ENCODE results near the gene DNAJC17. TPM values are rescaled to one million over a fixed set of nuclear protein-coding genes. Genes with fewer than 3 reads are reported as not detected.

Gene DNAJC17
- total and polyA plus RNA-seq, 2 of the 13 experiments (the other 11 are each of a cell fraction or from before 2014, with no cell fraction given), result 22.2 to 26.5 TPM

GRCh38 chr15:40807888-40808461 lies 702 bp upstream of the DNAJC17 start:
- Histone ChIP-seq H3K9ac (ENCODE audit: insufficient read depth, low read depth, low read length) (peak overlapping the region; percentile 81), H3K4me1 (ENCODE audit: insufficient read depth, low read length) (peaks cover 36% of the 10 kb centered on the region), H3K79me2 (ENCODE audit: insufficient read depth, low read length) (peaks cover 20% of the 10 kb centered on the region), H3K4me2 (ENCODE audit: low read depth, low read length) (peak overlapping the region; percentile 97), H2AFZ (ENCODE audit: low read length) (no peak overlapping the region), H3K27me3 (ENCODE audit: control insufficient read depth in 1 of 2, insufficient read depth in 2 of 2, low read length in 2 of 2) (no peaks in the 10 kb centered on the region; a peak in 1 of 5 replicates), H4K20me1 (ENCODE audit: insufficient read depth, low read length) (no peaks in the 10 kb centered on the region), H3K9me3 (ENCODE audit: low read length) (no peaks in the 10 kb centered on the region), H3K36me3 (replicated peaks in 1 of 2; ENCODE audit: control insufficient read depth in 1 of 2, insufficient read depth in 2 of 2, low read length in 2 of 2) (peaks cover 3 to 22% of the 10 kb centered on the region in 2 experiments; a peak in 4 of 5 replicates), H3K4me3 (replicated peaks in 1 of 3; ENCODE audit: insufficient read depth in 1 of 3, low read depth in 2 of 3, low read length in 3 of 3) (peak overlapping the region; percentile 74 to 95 (median 79)), H3K27ac (ENCODE audit: extremely low read length, insufficient read depth, low read length) (peak overlapping the region; percentile 75)
- ChIA-PET POLR2A (interaction anchor here (0.6 to 1.9 kb wide), 15 partner anchors 10 to 239 kb away, joined by 3 to 10 read pairs (median 4); partner anchors contain the start of genes RHOV, RPUSD2 and VPS18), CTCF (ENCODE audit: low intra/inter-chr PET ratio, low total read pairs) (no interaction called here)
- no peak for FAIRE-seq
- no peak; the same call in 2 of the 3 replicates for ATAC-seq
- no peak for DNase-seq (ENCODE audit: low spot score)
- WGBS (ENCODE audit: low lambda C conversion rate), result 30% methylated on average over 19 of the region's 19 CpGs
- in situ Hi-C loops (cut with HindIII; ENCODE audit: extremely low pct_ligation_motif_present, low pct_unique_long_range_greater_than_20kb) (no loop called here), intact Hi-C loops (cut with micrococcal nuclease; ENCODE audit: unreplicated experiment) (no loop called here)
- BruUV-seq (replicated peaks), result TSS peak; percentile 41
- TF ChIP-seq ZSCAN30 (CRISPR knock-in tag; IDR thresholded peaks at IDR 0.05), result no peak
- no peak for TF ChIP-seq NFIC (IDR thresholded peaks at IDR 0.05; ENCODE audit: low read length)
- TF ChIP-seq FOXA1 (IDR thresholded peaks at IDR 0.05), result no peak
- no peak for TF ChIP-seq FOXA1 (CRISPR knock-in tag; IDR thresholded peaks at IDR 0.05)
- TF ChIP-seq ZBTB46 (CRISPR knock-in tag; IDR thresholded peaks at IDR 0.05; ENCODE audit: borderline replicate concordance), result 0 out of 2 replicates have a peak, but pooled peaks have one; percentile 19
- TF ChIP-seq SSRP1 (CRISPR knock-in tag; IDR thresholded peaks at IDR 0.05), result no peak
- 0 out of 2 replicates have a peak, but pooled peaks have one; percentile 37 for TF ChIP-seq ZNF253 (CRISPR knock-in tag; IDR thresholded peaks at IDR 0.05; ENCODE audit: borderline replicate concordance)
- no peak for TF ChIP-seq HOXD1 (CRISPR knock-in tag; IDR thresholded peaks at IDR 0.05)
- no peak for TF ChIP-seq MTA3 (CRISPR knock-in tag; IDR thresholded peaks at IDR 0.05)
- TF ChIP-seq ZNF687 (CRISPR knock-in tag; IDR thresholded peaks at IDR 0.05), result no peak
- no peak for TF ChIP-seq GATAD2A (CRISPR knock-in tag; IDR thresholded peaks at IDR 0.05)
- TF ChIP-seq NAIF1 (CRISPR knock-in tag; IDR thresholded peaks at IDR 0.05; ENCODE audit: borderline replicate concordance), result no peak
- peak; percentile 95 for TF ChIP-seq ZNF629 (CRISPR knock-in tag; conservative IDR thresholded peaks at IDR 0.05)
- TF ChIP-seq SP2 (CRISPR knock-in tag; IDR thresholded peaks at IDR 0.05), result no peak
- TF ChIP-seq, protein P1, sequence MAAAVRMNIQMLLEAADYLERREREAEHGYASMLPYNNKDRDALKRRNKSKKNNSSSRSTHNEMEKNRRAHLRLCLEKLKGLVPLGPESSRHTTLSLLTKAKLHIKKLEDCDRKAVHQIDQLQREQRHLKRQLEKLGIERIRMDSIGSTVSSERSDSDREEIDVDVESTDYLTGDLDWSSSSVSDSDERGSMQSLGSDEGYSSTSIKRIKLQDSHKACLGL (CRISPR knock-in tag; IDR thresholded peaks at IDR 0.05), result no peak
- TF ChIP-seq ZNF136 (CRISPR knock-in tag; IDR thresholded peaks at IDR 0.05; ENCODE audit: low read depth), result no peak
- TF ChIP-seq EP300 (IDR thresholded peaks at IDR 0.05; ENCODE audit: low read depth in 2 of 2, low read length in 2 of 2), result no peak
- TF ChIP-seq EP300 (CRISPR knock-in tag; IDR thresholded peaks at IDR 0.05; ENCODE audit: borderline replicate concordance), result no peak
- peak; percentile 83 for TF ChIP-seq ZMYM3 (CRISPR knock-in tag; IDR thresholded peaks at IDR 0.05)
- peak; percentile 13; the same call in 1 of the 2 replicates for TF ChIP-seq ZNF776 (CRISPR knock-in tag; IDR thresholded peaks at IDR 0.05)
- peak; percentile 38; the same call in 1 of the 2 replicates for TF ChIP-seq ZNF607 (CRISPR knock-in tag; IDR thresholded peaks at IDR 0.05; ENCODE audit: borderline replicate concordance)

Measured in HepG2 (cell line).